Lung (tissue), 16 donors: Measurements from ENCODE around the gene LRFN5. TPM values are rescaled to one million over a fixed set of nuclear protein-coding genes. Genes with fewer than 3 reads are reported as not detected.
A peak's percentile ranks its signal among the peaks of the same experiment; 100 is the strongest.
"Not testable (repeated sequence)": the region's sequence is repeated elsewhere in the genome, so short reads cannot be mapped to it uniquely, and the experiment has no call there.

Experiments
- ATAC-seq: fragments of 200-7000 bp; cut with Tn5 transposase; one replicate; pipeline ENCODE4 v1.9.1; 2020; ENCODE audit warnings: moderate number of reproducible peaks; ENCODE audit not compliant: insufficient read depth, low FRiP score
- DNase-seq, 3 donors: peaks; one replicate each; pipeline ENCODE4 v3.0.0-alpha.2; 2013 to 2017
- H3K27ac ChIP-seq, 2 donors: one replicate each; pipeline ENCODE4 v1.5.1; 2013; ENCODE audit warnings: mild to moderate bottlenecking in 2 of 2, moderate library complexity in 2 of 2, control low read depth in 1 of 2, inconsistent platforms in 1 of 2, low read depth in 1 of 2, low read length in 1 of 2
- H3K27me3 ChIP-seq, 3 donors: one replicate each; pipeline ENCODE4 v1.5.1; 2013; ENCODE audit warnings: low read length in 2 of 3; ENCODE audit not compliant: control insufficient read depth in 3 of 3, insufficient read depth in 3 of 3
- H3K36me3 ChIP-seq, 4 donors: one replicate each; pipeline ENCODE4 v1.5.1; 2013; ENCODE audit warnings: low read length in 4 of 4, mild to moderate bottlenecking in 1 of 4, moderate library complexity in 1 of 4; ENCODE audit not compliant: control insufficient read depth in 4 of 4, insufficient read depth in 4 of 4
- H3K4me1 ChIP-seq, 5 donors: one replicate each; pipeline ENCODE4 v1.5.1; 2013; ENCODE audit warnings: low read length in 5 of 5, mild to moderate bottlenecking in 2 of 5, moderate library complexity in 1 of 5; ENCODE audit not compliant: control insufficient read depth in 5 of 5, insufficient read depth in 5 of 5
- H3K4me3 ChIP-seq: one replicate; pipeline ENCODE4 v1.5.1; 2013; ENCODE audit warnings: mild to moderate bottlenecking, control low read depth, moderate library complexity
- H3K9ac ChIP-seq, 2 donors: one replicate each; pipeline ENCODE4 v1.5.1; 2013; ENCODE audit warnings: low read length in 2 of 2, control low read depth in 1 of 2; ENCODE audit not compliant: insufficient read depth in 1 of 2
- H3K9me3 ChIP-seq, 4 donors: one replicate each; pipeline ENCODE4 v1.5.1; 2013; ENCODE audit warnings: low read length in 3 of 4, mild to moderate bottlenecking in 1 of 4, moderate library complexity in 1 of 4; ENCODE audit not compliant: control insufficient read depth in 4 of 4, insufficient read depth in 3 of 4
- WGBS, 2 donors: extraction: QIAGEN DNeasy Blood & Tissue Kit; methylation state at CpG; one replicate each; pipeline ENCODE4 v1.1.7; 2013; 5-methylcytosine and 5-hydroxymethylcytosine counted together
- long read RNA-seq, 5 donors: transcript quantifications; one replicate each; lab custom pipeline, GENCODE V29; 2026
- polyA plus RNA-seq, 2 donors: library from polyadenylated mRNA; stranded (reverse); fragments of 200-250 nt; gene quantifications; one replicate each; pipeline ENCODE4 v1.2.1, GENCODE V29; 2013
- total RNA-seq, 2 donors: library from RNA; depleted of rRNA in 1 of 2; stranded (reverse); fragments of >200 nt in 1 of 2; gene quantifications; one replicate each; pipeline ENCODE4 v1.2.1, GENCODE V29; 2014 to 2021
- TF ChIP-seq, protein P1 (sequence below): IDR thresholded peaks from 2 replicates; pipeline ENCODE4 v1.5.1; 2012; ENCODE audit warnings: mild to moderate bottlenecking; ENCODE audit errors: control extremely low read depth, extremely low read depth
- donor health status: control.
- donor health status: control.
- donor health status: Bipolar disorder and iron deficiency.
- donor health status: healthy.
- donor health status: DM: yes; HTN: yes; CAD: no.

LRFN5 gene
- 10 to 100 TPM in 1 of 2 donors, 1 to 10 TPM in 1; 2.1 to 12.6 TPM for total RNA-seq
- polyA plus RNA-seq: under 1 TPM; 0.40 to 0.41 TPM
- long read RNA-seq, donor 1: 0 reads
- long read RNA-seq, donor 2: 0 reads
- long read RNA-seq, donor 3: 0 reads
- long read RNA-seq, donor 4: 0 reads
- long read RNA-seq, donor 5: 0 reads

DNA sequence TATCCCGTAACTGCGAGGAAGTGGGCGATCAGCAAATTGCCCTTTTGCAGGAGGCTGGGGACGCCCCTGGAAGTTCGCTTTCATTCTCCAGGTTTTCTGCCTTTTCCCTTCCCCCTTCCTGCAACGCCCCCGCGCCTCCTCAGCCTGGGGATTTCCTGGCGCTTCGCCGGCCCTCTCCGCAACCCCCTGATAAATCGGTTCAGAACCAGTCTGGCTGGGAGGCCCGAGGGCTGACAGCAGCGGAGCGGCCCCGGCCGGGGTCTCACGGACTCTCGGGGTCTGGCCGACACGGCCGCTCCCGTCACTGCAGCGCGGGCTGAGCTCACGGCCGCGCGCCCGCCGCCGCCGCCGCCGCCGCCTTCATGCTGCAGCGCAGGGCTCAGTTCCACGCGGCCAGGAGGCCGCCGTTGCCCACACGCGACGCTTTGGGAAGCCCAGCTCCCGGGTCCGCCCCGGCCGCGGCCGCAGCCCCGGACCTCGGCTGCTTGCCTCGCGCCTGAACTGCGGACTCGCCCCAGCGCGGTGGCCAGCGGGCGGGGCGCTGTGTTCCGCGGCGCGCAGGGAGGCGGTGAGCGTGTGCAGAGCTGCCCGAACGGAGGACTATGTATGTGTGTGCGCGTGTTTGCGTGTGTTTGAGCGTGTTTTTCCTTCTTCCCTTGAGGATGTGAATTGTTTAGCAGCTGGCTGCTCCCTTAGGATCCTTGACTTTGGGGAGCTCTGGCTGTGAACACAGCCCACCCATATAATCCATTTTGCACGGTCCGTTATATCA, at the start of gene LRFN5:
Gene LRFN5, plus strand, starts transcription at position 345 of the 772 bp plus-strand sequence.
- ATAC-seq: peak; percentile 42
- Histone ChIP-seq H3K9me3 (peaks cover 0 to 3% (median 0%) of the 10 kb centered on the region in 4 donors), H3K36me3 (no peaks in the 10 kb centered on the region), H3K9ac (peak within 1 kb of the TSS; percentile 21 to 86), H3K27ac (peak within 1 kb of the TSS; percentile 39 to 40), H3K4me1 (peaks cover 0 to 50% (median 8%) of the 10 kb centered on the region in 5 donors), H3K27me3 (peaks cover 0 to 28% (median 14%) of the 10 kb centered on the region in 3 donors), H3K4me3 (peak within 1 kb of the TSS; percentile 24)
- peak; percentile 80 to 86 (median 85) for DNase-seq
- 1% methylated on average over 58 to 76 of the region's 76 CpGs for WGBS, 2 donors
- TF ChIP-seq, protein P1, sequence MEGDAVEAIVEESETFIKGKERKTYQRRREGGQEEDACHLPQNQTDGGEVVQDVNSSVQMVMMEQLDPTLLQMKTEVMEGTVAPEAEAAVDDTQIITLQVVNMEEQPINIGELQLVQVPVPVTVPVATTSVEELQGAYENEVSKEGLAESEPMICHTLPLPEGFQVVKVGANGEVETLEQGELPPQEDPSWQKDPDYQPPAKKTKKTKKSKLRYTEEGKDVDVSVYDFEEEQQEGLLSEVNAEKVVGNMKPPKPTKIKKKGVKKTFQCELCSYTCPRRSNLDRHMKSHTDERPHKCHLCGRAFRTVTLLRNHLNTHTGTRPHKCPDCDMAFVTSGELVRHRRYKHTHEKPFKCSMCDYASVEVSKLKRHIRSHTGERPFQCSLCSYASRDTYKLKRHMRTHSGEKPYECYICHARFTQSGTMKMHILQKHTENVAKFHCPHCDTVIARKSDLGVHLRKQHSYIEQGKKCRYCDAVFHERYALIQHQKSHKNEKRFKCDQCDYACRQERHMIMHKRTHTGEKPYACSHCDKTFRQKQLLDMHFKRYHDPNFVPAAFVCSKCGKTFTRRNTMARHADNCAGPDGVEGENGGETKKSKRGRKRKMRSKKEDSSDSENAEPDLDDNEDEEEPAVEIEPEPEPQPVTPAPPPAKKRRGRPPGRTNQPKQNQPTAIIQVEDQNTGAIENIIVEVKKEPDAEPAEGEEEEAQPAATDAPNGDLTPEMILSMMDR: no peak

DNA sequence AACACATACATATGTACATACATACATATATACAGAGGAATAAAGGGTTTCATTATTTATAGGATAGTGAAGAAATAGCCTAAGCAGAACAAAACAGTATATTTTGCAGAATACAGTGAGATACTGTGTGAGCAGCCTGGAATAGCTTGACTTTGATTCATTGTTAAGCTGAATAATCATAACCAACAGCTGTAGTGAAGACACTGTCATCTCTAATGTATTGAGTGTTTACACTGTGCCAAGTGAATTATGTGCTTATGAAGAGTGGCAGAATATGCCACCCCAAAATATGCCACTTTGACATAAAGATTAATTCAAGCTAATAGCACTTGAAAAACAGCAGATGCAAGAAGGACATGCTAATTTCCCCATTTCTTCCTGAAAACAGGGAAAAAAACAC, 48.2 kb upstream of the LRFN5 start:
- ATAC-seq (no peak), DNase-seq (no peak)
- Histone ChIP-seq H3K27ac (no peak overlapping the region), H3K4me1 (no peaks in the 10 kb centered on the region), H3K36me3 (no peaks in the 10 kb centered on the region), H3K27me3 (no peaks in the 10 kb centered on the region), H3K9ac (no peak overlapping the region), H3K9me3 (no peaks in the 10 kb centered on the region), H3K4me3 (no peak overlapping the region)
- TF ChIP-seq, protein P1: no peak

DNA sequence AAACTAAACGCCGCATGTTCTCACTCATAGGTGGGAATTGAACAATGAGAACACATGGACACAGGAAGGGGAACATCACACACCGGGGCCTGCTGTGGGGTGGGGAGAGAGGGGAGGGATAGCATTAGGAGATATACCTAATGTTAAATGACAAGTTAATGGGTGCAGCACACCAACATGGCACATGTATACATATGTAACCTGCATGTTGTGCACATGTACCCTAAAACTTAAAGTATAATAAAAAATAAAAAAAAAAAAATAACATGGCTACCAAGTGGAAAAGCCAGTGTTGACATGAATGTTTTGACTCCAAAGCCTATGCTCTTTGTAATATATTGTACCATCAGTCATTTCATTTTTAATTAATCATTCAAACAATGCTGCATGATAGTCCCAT, 39.8 kb upstream of the LRFN5 start:
- not testable (repeated sequence) for H3K9me3 ChIP-seq, H3K27ac ChIP-seq, ATAC-seq, H3K4me3 ChIP-seq, H3K9ac ChIP-seq, DNase-seq, H3K36me3 ChIP-seq, H3K4me1 ChIP-seq, H3K27me3 ChIP-seq
- 97 to 98% methylated on average over 3 of the region's 3 CpGs for WGBS, 2 donors

DNA sequence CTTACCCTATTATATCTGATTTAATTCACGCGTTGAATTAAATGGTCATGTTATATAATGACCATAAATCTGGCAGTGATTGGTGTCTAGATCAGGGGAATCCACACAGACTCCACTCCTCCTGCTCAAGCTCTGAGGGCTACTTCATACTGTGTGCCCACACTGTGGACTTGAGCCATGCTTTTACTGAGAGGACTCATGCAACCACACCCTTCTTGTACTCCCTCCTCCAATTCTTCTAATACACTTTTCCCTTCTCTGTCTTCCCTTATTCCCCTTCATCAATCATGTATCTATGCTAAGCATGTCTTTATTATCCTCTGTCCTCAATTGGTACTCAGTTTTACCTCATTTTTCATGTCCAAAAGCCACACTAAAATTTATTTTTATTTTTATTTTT, 37.7 kb upstream of the LRFN5 start:
- Histone ChIP-seq H3K36me3 (no peaks in the 10 kb centered on the region), H3K4me1 (no peaks in the 10 kb centered on the region), H3K9me3 (no peaks in the 10 kb centered on the region), H3K9ac (no peak overlapping the region), H3K4me3 (no peak overlapping the region), H3K27ac (no peak overlapping the region), H3K27me3 (peaks cover 0 to 2% (median 0%) of the 10 kb centered on the region in 3 donors)
- no peak for ATAC-seq
- TF ChIP-seq, protein P1: no peak
- DNase-seq: no peak
- 95 to 97% methylated on average over 2 of the region's 2 CpGs for WGBS, 2 donors
